GM19397 (cell line): ENCODE data around the gene MAMDC2.
"Not testable (repeated sequence)": the region's sequence is repeated elsewhere in the genome, so short reads cannot be mapped to it uniquely, and the experiment has no call there.

ENCODE experiments used
- ATAC-seq: cut with Tn5 transposase; IDR thresholded peaks from one replicate; pipeline ENCODE4 v1.9.1; 2021; ENCODE audit warnings: mild to moderate bottlenecking, moderate library complexity; ENCODE audit not compliant: unreplicated experiment

Gene MAMDC2

GRCh38 chr9:70169222-70169621, 125.6 kb downstream of the MAMDC2 start:
- no peak for ATAC-seq

GRCh38 chr9:70170151-70170790, 126.6 kb downstream of the MAMDC2 start:
- ATAC-seq, result no peak

- ATAC-seq, result no peak
Measured at GRCh38 chr9:70172532-70172931, 128.9 kb downstream of the MAMDC2 start.

- ATAC-seq, result no peak
Measured at GRCh38 chr9:70177121-70177520, 133.5 kb downstream of the MAMDC2 start.

GRCh38 chr9:70192707-70193106, 149.1 kb downstream of the MAMDC2 start:
- ATAC-seq, result no peak

GRCh38 chr9:70195456-70195855, 151.8 kb downstream of the MAMDC2 start:
- no peak for ATAC-seq

- ATAC-seq, result no peak
Measured at GRCh38 chr9:70197216-70198044, 153.8 kb downstream of the MAMDC2 start.

GRCh38 chr9:70204743-70205142, 161.1 kb downstream of the MAMDC2 start:
- ATAC-seq, result not testable (repeated sequence)

GRCh38 chr9:70205366-70206020, 161.8 kb downstream of the MAMDC2 start:
- ATAC-seq, result no peak

GRCh38 chr9:70217029-70217428, 173.4 kb downstream of the MAMDC2 start:
- ATAC-seq, result no peak

GRCh38 chr9:70218767-70219166, 175.1 kb downstream of the MAMDC2 start:
- no peak for ATAC-seq

- no peak for ATAC-seq
Measured at GRCh38 chr9:70220216-70220615, 176.6 kb downstream of the MAMDC2 start.

GRCh38 chr9:70222354-70222753, 178.7 kb downstream of the MAMDC2 start:
- no peak for ATAC-seq

- ATAC-seq, result no peak
Measured at GRCh38 chr9:70228118-70228517, 184.5 kb downstream of the MAMDC2 start.

GRCh38 chr9:70228611-70229010, 185.0 kb downstream of the MAMDC2 start:
- ATAC-seq, result no peak

GRCh38 chr9:70229026-70229425, 185.4 kb downstream of the MAMDC2 start:
- no peak for ATAC-seq

- ATAC-seq, result no peak
Measured at GRCh38 chr9:70229579-70229978, 185.9 kb downstream of the MAMDC2 start.

- ATAC-seq, result no peak
Measured at GRCh38 chr9:70232476-70232875, 188.8 kb downstream of the MAMDC2 start.

- ATAC-seq, result not testable (repeated sequence)
Measured at GRCh38 chr9:70234208-70234607, 190.6 kb downstream of the MAMDC2 start.

GRCh38 chr9:70245952-70246351, 202.3 kb downstream of the MAMDC2 start:
- ATAC-seq, result not testable (repeated sequence)

GRCh38 chr9:70250221-70250620, 206.6 kb downstream of the MAMDC2 start:
- no peak for ATAC-seq

- ATAC-seq, result no peak
Measured at GRCh38 chr9:70255486-70255885, 211.8 kb downstream of the MAMDC2 start.
